DMS153 treated with DMSO at 0.1 percent for 48 hours (cell line): ENCODE data around the gene TOMM5.

Experiments used
- DNase-seq: peaks from one replicate; lab custom pipeline; 2025; ENCODE audit not compliant: unreplicated experiment; lab: John Stamatoyannopoulos, UW

Gene TOMM5

GRCh38 chr9:37563806-37564513 is 28.4 kb downstream of the TOMM5 start:
- DNase-seq, result no peak

- DNase-seq, result no peak
Observed at GRCh38 chr9:37562826-37563225, 29.6 kb downstream of the TOMM5 start.

- DNase-seq, result no peak
Observed at GRCh38 chr9:37561682-37562081, 30.7 kb downstream of the TOMM5 start.

- no peak for DNase-seq
Observed at GRCh38 chr9:37559855-37560592, 32.4 kb downstream of the TOMM5 start.

- DNase-seq, result no peak
Observed at GRCh38 chr9:37559125-37559524, 33.3 kb downstream of the TOMM5 start.

GRCh38 chr9:37555786-37556185 is 36.6 kb downstream of the TOMM5 start:
- no peak for DNase-seq

- no peak for DNase-seq
Observed at GRCh38 chr9:37554318-37554717, 38.1 kb downstream of the TOMM5 start.

- DNase-seq, result no peak
Observed at GRCh38 chr9:37551888-37552287, 40.5 kb downstream of the TOMM5 start.

- no peak for DNase-seq
Observed at GRCh38 chr9:37551468-37551867, 40.9 kb downstream of the TOMM5 start.

GRCh38 chr9:37550781-37551180 is 41.6 kb downstream of the TOMM5 start:
- no peak for DNase-seq

- DNase-seq, result no peak
Observed at GRCh38 chr9:37549527-37549926, 42.9 kb downstream of the TOMM5 start.

GRCh38 chr9:37547328-37547878 is 45.0 kb downstream of the TOMM5 start:
- no peak for DNase-seq

- no peak for DNase-seq
Observed at GRCh38 chr9:37543468-37543867, 48.9 kb downstream of the TOMM5 start.

GRCh38 chr9:37542895-37543294 is 49.5 kb downstream of the TOMM5 start:
- DNase-seq, result no peak

- no peak for DNase-seq
Observed at GRCh38 chr9:37542488-37542887, 49.9 kb downstream of the TOMM5 start.

GRCh38 chr9:37541465-37541864 is 50.9 kb downstream of the TOMM5 start:
- DNase-seq, result no peak

- DNase-seq, result peak; percentile 49
Observed at GRCh38 chr9:37540634-37541033, 51.8 kb downstream of the TOMM5 start.

GRCh38 chr9:37539634-37540033 is 52.8 kb downstream of the TOMM5 start:
- DNase-seq, result no peak
